ENCODE results near the gene TFF1.

Gene TFF1

GRCh38 chr21:42366292-42367010 lies at the start of gene TFF1:
TFF1 (minus strand) TSS chr21:42366535; CDS start chr21:42366495, 40 bp downstream.
- TF ChIP-seq CTCF (conservative IDR thresholded peaks at IDR 0.05; ENCODE audit: control insufficient read depth, insufficient read depth, low read depth, low read length), result no peak
- no peak within 1 kb of the TSS for H3K4me3 ChIP-seq (ENCODE audit: control insufficient read depth, low read depth, low read length)
- DNase-seq (ENCODE audit: low read depth), result no peak

GRCh38 chr21:42414928-42415769 lies 48.8 kb upstream of the TFF1 start:
- H3K4me3 ChIP-seq (ENCODE audit: control insufficient read depth, low read depth, low read length), result no peak overlapping the region
- TF ChIP-seq CTCF (conservative IDR thresholded peaks at IDR 0.05; ENCODE audit: control insufficient read depth, insufficient read depth, low read depth, low read length), result no peak
- DNase-seq (ENCODE audit: low read depth), result peak; percentile 88

GRCh38 chr21:42414553-42414927 lies 48.2 kb upstream of the TFF1 start:
- no peak overlapping the region for H3K4me3 ChIP-seq (ENCODE audit: control insufficient read depth, low read depth, low read length)
- no peak for DNase-seq (ENCODE audit: low read depth)
- no peak for TF ChIP-seq CTCF (conservative IDR thresholded peaks at IDR 0.05; ENCODE audit: control insufficient read depth, insufficient read depth, low read depth, low read length)

GRCh38 chr21:42414066-42414465 lies 47.7 kb upstream of the TFF1 start:
- TF ChIP-seq CTCF (conservative IDR thresholded peaks at IDR 0.05; ENCODE audit: control insufficient read depth, insufficient read depth, low read depth, low read length), result no peak
- no peak overlapping the region for H3K4me3 ChIP-seq (ENCODE audit: control insufficient read depth, low read depth, low read length)
- no peak for DNase-seq (ENCODE audit: low read depth)

- no peak for DNase-seq (ENCODE audit: low read depth)
- no peak for TF ChIP-seq CTCF (conservative IDR thresholded peaks at IDR 0.05; ENCODE audit: control insufficient read depth, insufficient read depth, low read depth, low read length)
- no peak overlapping the region for H3K4me3 ChIP-seq (ENCODE audit: control insufficient read depth, low read depth, low read length)
Observed at GRCh38 chr21:42413500-42413899, 47.2 kb upstream of the TFF1 start.

- TF ChIP-seq CTCF (conservative IDR thresholded peaks at IDR 0.05; ENCODE audit: control insufficient read depth, insufficient read depth, low read depth, low read length), result no peak
- no peak for DNase-seq (ENCODE audit: low read depth)
- no peak overlapping the region for H3K4me3 ChIP-seq (ENCODE audit: control insufficient read depth, low read depth, low read length)
Observed at GRCh38 chr21:42413093-42413492, 46.8 kb upstream of the TFF1 start.
